GM19025 (cell line): ENCODE results near the gene THSD4.
"Not testable (repeated sequence)": the region's sequence is repeated elsewhere in the genome, so short reads cannot be mapped to it uniquely, and the experiment has no call there.

Source experiments
- ATAC-seq: cut with Tn5 transposase; IDR thresholded peaks from one replicate; pipeline ENCODE4 v1.9.1; 2021; ENCODE audit warnings: mild to moderate bottlenecking, low read depth, moderate library complexity; ENCODE audit not compliant: unreplicated experiment

The THSD4 gene

GRCh38 chr15:71213943-71214342 lies 98.7 kb downstream of the THSD4 start:
- not testable (repeated sequence) for ATAC-seq

GRCh38 chr15:71215126-71215894 lies 100.0 kb downstream of the THSD4 start:
- ATAC-seq: no peak

GRCh38 chr15:71218272-71218805 lies 103.1 kb downstream of the THSD4 start:
- ATAC-seq: no peak

- ATAC-seq: no peak
Measured at GRCh38 chr15:71219101-71219500, 103.8 kb downstream of the THSD4 start.

- no peak for ATAC-seq
Measured at GRCh38 chr15:71219645-71220044, 104.4 kb downstream of the THSD4 start.

- no peak for ATAC-seq
Measured at GRCh38 chr15:71220828-71221227, 105.6 kb downstream of the THSD4 start.

- no peak for ATAC-seq
Measured at GRCh38 chr15:71221417-71221816, 106.1 kb downstream of the THSD4 start.

- ATAC-seq: no peak
Measured at GRCh38 chr15:71223516-71223915, 108.2 kb downstream of the THSD4 start.

GRCh38 chr15:71224024-71224423 lies 108.8 kb downstream of the THSD4 start:
- no peak for ATAC-seq

GRCh38 chr15:71225851-71226250 lies 110.6 kb downstream of the THSD4 start:
- no peak for ATAC-seq

- no peak for ATAC-seq
Measured at GRCh38 chr15:71226536-71227455, 111.5 kb downstream of the THSD4 start.

GRCh38 chr15:71228403-71228802 lies 113.1 kb downstream of the THSD4 start:
- no peak for ATAC-seq

GRCh38 chr15:71230303-71230702 lies 115.0 kb downstream of the THSD4 start:
- no peak for ATAC-seq

- no peak for ATAC-seq
Measured at GRCh38 chr15:71231758-71232157, 116.5 kb downstream of the THSD4 start.

- ATAC-seq: no peak
Measured at GRCh38 chr15:71232411-71232810, 117.1 kb downstream of the THSD4 start.

GRCh38 chr15:71237456-71238188 lies 122.4 kb downstream of the THSD4 start:
- ATAC-seq: no peak

GRCh38 chr15:71238926-71239325 lies 123.7 kb downstream of the THSD4 start:
- no peak for ATAC-seq

GRCh38 chr15:71239592-71240364 lies 124.5 kb downstream of the THSD4 start:
- no peak for ATAC-seq

- no peak for ATAC-seq
Measured at GRCh38 chr15:71242292-71242691, 127.0 kb downstream of the THSD4 start.

GRCh38 chr15:71244250-71244649 lies 129.0 kb downstream of the THSD4 start:
- no peak for ATAC-seq
